ENCODE results near the gene RFC2.

RFC2 gene

DNA sequence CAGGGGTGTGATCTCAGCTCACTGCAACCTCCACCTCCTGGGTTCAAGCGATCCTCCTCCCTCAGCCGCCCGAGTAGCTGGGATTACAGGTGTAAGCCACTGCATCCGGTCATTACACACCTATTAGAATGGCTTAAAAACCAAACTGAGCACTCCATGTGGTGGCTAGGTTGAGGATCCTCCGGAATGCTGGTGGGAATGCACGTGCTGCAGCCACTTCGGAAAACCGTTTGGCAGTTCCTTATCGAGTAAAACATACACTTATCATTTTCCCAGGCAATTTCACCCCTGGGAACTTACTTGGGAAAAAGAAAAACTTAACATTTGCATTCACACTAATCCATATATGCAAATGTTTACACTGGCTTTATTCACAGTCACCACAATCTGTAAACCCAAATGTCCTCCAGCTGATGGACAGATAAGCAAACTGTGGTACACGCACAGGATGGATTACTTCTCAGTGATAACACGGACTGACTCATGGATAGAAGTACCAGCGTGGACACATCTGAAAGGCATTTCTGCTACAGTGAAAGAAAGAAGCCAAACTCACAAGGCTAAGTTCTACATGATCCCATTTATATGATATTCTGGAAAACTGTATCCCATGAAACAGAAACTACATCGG is 20.4 kb downstream of the RFC2 start:
- peak; percentile 87 for DNase-seq
- H3K27me3 ChIP-seq (replicated peaks) = no peaks in the 10 kb centered on the region
- peak overlapping the region; percentile 27 for H3K27ac ChIP-seq
- no peak overlapping the region for H3K4me3 ChIP-seq (ENCODE audit: low read depth, low read length)
- peaks cover 7% of the 10 kb centered on the region for H3K36me3 ChIP-seq (replicated peaks)
- no peak for TF ChIP-seq CTCF (IDR thresholded peaks at IDR 0.05; ENCODE audit: low read depth, low read length, missing control alignments)
- in situ Hi-C loops (cut with HindIII; ENCODE audit: low pct_ligation_motif_present, low sequenced_read_pairs) = no loop called here

DNA sequence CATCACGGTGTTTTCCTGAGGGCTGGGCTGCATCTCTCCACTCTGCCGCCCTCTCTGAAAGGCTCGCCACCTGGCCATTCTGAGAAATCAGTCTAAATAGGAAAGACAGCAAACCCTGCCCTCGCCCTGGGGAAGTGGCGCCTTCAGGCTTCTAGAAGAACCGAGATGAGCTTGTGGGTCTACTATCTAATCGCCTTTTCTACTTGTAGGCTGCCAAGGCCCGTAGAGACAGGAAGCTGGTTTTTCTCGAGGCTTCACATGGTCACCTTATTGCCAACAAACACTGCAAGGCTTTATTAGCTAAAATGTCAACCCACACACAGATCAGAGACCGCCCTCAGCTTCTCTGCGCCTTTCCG is 23.0 kb downstream of the RFC2 start:
- in situ Hi-C loops (cut with HindIII; ENCODE audit: low pct_ligation_motif_present, low sequenced_read_pairs) = no loop called here
- peaks cover 7% of the 10 kb centered on the region for H3K36me3 ChIP-seq (replicated peaks)
- no peak overlapping the region for H3K27ac ChIP-seq
- no peak for DNase-seq
- H3K27me3 ChIP-seq (replicated peaks) = no peaks in the 10 kb centered on the region
- no peak overlapping the region for H3K4me3 ChIP-seq (ENCODE audit: low read depth, low read length)
- no peak for TF ChIP-seq CTCF (IDR thresholded peaks at IDR 0.05; ENCODE audit: low read depth, low read length, missing control alignments)

- Histone ChIP-seq H3K4me3 (ENCODE audit: low read depth, low read length) (no peak overlapping the region), H3K27ac (no peak overlapping the region), H3K36me3 (replicated peaks) (peaks cover 7% of the 10 kb centered on the region), H3K27me3 (replicated peaks) (no peaks in the 10 kb centered on the region)
- in situ Hi-C loops (cut with HindIII; ENCODE audit: low pct_ligation_motif_present, low sequenced_read_pairs) = no loop called here
- TF ChIP-seq CTCF (IDR thresholded peaks at IDR 0.05; ENCODE audit: low read depth, low read length, missing control alignments) = no peak
- DNase-seq = no peak
Measured at GRCh38 chr7:74230446-74231231, 23.6 kb downstream of the RFC2 start.

- no peaks in the 10 kb centered on the region for H3K27me3 ChIP-seq (replicated peaks)
- TF ChIP-seq CTCF (IDR thresholded peaks at IDR 0.05; ENCODE audit: low read depth, low read length, missing control alignments) = no peak
- H3K4me3 ChIP-seq (ENCODE audit: low read depth, low read length) = no peak overlapping the region
- H3K27ac ChIP-seq = no peak overlapping the region
- in situ Hi-C loops (cut with HindIII; ENCODE audit: low pct_ligation_motif_present, low sequenced_read_pairs) = no loop called here
- H3K36me3 ChIP-seq (replicated peaks) = peaks cover 7% of the 10 kb centered on the region
- no peak for DNase-seq
Measured at GRCh38 chr7:74228951-74229900, 25.0 kb downstream of the RFC2 start.

- DNase-seq = no peak
- TF ChIP-seq CTCF (IDR thresholded peaks at IDR 0.05; ENCODE audit: low read depth, low read length, missing control alignments) = no peak
- Histone ChIP-seq H3K36me3 (replicated peaks) (peaks cover 4% of the 10 kb centered on the region), H3K27ac (no peak overlapping the region), H3K4me3 (ENCODE audit: low read depth, low read length) (no peak overlapping the region), H3K27me3 (replicated peaks) (no peaks in the 10 kb centered on the region)
- in situ Hi-C loops (cut with HindIII; ENCODE audit: low pct_ligation_motif_present, low sequenced_read_pairs) = no loop called here
Measured at GRCh38 chr7:74226633-74227032, 27.6 kb downstream of the RFC2 start.

Measured in brain microvascular endothelial cell (primary cell).